HTERT RPE-1 (cell line): Measurements from ENCODE around the gene PDCL3.

Experiments used
- in situ Hi-C: fragments of 300-500 bp; cut with MboI; formaldehyde crosslinking; loops from 4 replicates; pipeline ENCODE4 v1.14.3; 2020; ENCODE audit warnings: low sequenced_read_pairs

PDCL3 gene

GRCh38 chr2:100562613-100563406 is at the start of gene PDCL3:
PDCL3 (plus strand) TSS chr2:100562993; CDS start chr2:100563068, 75 bp downstream.
- in situ Hi-C loops: no loop called here

- in situ Hi-C loops: no loop called here
These were observed 49.1 kb upstream of the PDCL3 start for GRCh38 chr2:100513650-100514049.

- in situ Hi-C loops: no loop called here
These were observed 45.2 kb upstream of the PDCL3 start for GRCh38 chr2:100517556-100517955.

DNA sequence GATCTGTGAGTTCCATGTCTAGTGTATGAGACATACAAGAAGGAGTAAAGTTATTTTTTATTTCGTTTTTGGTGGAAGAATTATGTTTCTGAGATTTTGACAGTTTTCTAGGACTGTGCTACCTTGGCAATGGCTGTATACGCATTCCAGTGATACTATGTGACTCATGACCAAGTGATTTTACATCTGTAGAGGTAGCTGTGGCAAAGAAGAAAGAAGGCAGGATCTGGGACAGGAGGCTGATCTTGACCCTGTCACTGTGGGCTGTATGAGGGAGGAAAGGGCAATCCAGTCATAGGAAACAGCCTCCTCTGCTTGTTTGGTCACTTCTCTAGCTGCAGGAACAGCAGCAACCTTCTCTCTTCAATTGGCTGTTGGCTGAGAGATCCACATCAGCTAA is 44.0 kb upstream of the PDCL3 start:
- in situ Hi-C loops: no loop called here

GRCh38 chr2:100520224-100520623 is 42.6 kb upstream of the PDCL3 start:
- in situ Hi-C loops: no loop called here

DNA sequence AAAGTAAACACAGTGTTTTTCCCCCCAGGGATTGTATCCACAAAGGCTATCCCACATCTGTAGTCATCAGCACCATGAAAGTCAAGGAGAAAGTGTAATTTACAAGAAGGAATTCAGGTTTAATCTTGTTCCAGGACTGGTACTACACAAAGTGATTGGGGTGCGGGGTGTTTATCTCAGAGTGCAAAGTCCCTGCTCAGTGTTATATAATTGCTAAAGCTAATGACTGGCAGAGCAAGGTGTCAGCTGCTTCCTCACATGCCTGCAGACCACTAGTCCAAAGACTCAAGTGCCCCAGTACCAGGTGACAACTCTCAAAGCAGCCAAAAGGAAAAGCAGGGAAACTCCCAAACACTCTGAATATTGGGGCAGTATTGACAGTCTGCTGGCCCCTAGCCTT is 40.4 kb upstream of the PDCL3 start:
- in situ Hi-C loops: no loop called here

GRCh38 chr2:100524331-100524730 is 38.5 kb upstream of the PDCL3 start:
- in situ Hi-C loops: no loop called here

- in situ Hi-C loops: no loop called here
These were observed 35.9 kb upstream of the PDCL3 start for GRCh38 chr2:100526868-100527267.

DNA sequence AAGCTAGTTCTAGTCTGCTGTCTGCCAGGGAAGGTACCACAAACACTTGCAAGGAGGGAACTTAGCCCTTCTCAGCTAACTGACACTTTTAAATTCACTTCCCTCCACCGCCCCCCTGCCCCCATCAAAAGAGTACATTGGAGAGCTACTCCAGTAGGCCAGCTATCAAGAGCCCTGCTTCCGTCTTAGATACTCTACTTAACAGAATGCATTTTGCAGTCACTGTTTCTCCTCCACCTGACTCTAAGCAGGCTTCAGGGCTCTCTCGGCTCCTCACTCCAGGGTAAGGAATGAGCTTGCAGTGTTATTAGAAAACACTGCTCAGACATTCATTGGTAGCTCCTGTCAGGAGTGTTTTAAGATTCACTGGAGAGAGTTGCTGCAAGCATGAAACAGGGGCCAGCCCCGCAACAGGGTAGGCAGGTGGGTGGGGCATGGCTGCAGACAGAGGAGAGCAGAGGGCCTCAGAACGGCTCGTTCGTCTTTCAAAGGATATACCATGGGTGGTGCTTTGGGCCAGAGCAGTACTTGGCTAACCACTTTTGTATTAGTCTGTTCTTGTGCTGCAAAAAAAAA is 35.3 kb upstream of the PDCL3 start:
- in situ Hi-C loops: no loop called here

DNA sequence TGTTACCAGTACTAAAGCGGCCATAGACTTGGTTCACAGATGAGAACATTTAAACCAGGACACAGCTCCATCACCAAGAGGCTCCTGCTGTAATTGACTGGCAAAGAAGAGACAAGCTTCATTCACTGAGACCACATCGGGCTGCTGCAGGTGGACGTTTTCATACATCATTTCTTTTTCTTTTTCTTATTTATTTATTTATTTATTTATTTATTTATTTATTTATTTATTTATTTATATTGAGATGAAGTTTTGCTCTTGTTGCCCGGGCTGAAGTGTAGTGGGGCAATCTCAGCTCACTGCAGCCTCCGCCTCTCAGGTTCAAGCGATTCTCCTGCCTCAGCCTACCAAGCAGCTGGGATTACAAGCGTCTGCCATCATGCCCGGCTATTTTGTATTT is 33.6 kb upstream of the PDCL3 start:
- in situ Hi-C loops: no loop called here

GRCh38 chr2:100529900-100530299 is 32.9 kb upstream of the PDCL3 start:
- in situ Hi-C loops: no loop called here

- in situ Hi-C loops: no loop called here
These were observed 26.9 kb upstream of the PDCL3 start for GRCh38 chr2:100535855-100536254.

DNA sequence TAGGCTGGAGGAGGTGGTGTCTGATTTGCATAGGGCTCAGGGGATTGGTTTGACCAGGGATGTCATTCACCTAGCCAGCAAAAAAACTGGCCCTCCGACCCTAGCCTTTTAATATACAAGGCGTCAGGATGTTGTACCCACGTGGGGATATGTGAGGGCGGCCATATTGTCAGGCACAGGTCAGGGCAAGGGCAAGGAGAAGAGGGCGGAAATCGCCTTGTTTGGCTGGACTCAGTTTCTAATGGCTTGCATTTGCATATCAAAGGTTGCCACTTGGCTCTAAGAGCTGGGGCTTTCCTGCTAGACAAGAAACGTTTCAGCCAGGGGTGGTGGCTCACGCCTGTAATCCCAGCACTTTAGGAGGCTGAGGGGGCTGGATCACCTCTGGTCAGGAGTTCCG is 24.9 kb upstream of the PDCL3 start:
- in situ Hi-C loops: no loop called here

GRCh38 chr2:100539221-100539620 is 23.6 kb upstream of the PDCL3 start:
- in situ Hi-C loops: no loop called here

- in situ Hi-C loops: no loop called here
These were observed 21.4 kb upstream of the PDCL3 start for GRCh38 chr2:100541404-100541803.

GRCh38 chr2:100542418-100542817 is 20.4 kb upstream of the PDCL3 start:
- in situ Hi-C loops: no loop called here

GRCh38 chr2:100544911-100545596 is 17.7 kb upstream of the PDCL3 start:
- in situ Hi-C loops: no loop called here

DNA sequence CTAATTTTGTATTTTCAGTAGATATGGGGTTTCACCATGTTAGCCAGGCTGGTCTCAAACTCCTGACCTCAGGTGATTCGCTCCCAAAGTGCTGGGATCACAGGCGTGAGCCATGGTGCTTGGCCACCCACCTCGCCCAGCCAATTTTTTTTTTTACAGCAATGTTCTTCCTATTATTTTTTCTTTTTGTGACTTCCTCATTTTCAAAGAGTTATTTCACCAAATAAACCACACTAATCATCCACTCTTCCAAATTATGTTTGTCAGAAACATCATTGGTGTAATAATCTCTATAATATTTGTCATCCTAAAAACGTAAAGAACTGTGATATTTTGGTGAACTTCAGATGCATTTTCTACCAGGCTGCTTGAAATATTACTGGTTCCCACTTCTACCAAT is 16.3 kb upstream of the PDCL3 start:
- in situ Hi-C loops: no loop called here

DNA sequence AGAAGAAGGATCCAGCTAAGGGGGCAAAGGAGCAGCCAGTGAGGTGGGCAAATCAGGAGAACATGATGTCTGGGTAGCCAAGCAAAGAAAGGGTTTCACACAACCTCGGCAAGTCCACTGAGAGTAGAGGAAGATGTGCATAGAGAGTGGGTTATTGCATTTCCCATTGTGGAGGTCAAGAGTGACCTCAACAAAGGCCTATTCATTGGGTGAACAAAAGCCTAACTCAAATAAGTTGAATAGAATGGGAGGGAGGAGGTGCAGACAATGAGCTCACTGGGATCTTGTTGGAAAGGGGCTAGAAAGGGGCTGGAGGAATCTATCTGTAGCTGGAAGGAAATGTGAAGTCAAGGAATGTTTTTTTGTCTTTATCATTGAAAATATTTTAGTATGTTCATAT is 14.0 kb upstream of the PDCL3 start:
- in situ Hi-C loops: no loop called here

DNA sequence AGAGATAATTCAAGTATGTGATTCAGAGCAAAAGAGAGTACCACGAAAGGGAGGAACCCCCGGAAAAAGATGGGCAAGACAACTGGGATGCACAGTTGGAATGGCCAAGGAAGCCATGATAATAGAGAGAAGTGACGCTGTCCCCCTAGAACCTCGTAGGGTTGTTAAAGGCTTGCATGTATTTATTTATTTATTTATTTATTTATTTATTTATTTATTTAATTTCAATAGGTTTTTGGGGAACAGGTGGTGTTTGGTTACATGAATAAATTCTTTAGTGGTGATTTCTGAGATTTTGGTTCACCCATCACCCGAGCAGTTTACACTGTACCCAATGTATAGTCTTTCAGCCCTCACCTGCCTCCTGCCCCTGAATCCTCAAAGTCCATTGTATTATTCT is 11.5 kb upstream of the PDCL3 start:
- in situ Hi-C loops: no loop called here

DNA sequence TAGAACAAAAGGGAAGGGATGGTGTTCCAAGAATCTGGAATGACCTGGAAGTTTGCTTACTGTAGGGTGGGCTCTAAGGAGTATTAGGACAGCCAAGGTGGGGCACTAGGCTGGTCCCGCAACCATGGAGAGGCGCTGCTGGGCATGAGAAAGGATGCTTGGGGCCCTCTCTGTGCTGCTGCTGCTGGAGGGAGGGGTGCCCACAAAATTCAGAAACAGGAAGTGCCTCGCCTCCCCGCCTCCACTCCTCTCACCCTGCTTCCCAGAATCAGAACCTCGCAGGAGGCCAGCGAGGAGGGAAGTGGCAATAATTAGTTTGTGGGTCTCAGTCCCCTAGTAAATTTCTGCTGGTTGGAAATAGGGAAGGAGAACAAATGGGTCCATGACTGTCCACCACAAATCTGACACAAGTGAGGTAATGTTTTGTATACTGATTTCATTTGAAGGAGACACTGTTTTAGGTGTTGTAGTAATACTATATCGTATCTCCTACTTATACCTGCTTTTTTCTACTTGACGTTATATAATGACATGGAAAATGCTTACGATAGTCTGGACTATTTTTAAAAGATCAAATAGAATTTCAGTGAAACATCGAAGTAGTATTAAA is 7.9 kb upstream of the PDCL3 start:
- in situ Hi-C loops: no loop called here

DNA sequence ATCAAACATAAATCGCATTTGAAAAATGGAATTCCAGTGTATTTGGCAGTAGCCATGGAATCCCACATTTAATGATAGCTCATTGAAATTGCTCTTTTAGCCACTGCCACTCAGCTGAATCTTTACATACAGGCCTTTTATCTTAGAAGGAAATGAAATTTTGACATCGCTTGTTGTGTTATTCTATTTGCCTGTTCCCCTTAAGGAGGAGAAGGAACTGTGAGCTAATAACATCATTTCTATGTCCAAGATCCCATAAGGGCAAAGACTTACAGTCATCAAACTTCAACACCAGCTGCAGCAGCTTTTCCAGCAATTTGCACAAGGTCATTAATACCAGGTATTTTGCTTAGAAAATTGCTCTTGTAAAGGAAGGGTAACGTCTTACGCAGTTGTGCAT is 6.0 kb upstream of the PDCL3 start:
- in situ Hi-C loops: no loop called here
